Trophoblast cell (in vitro differentiated cells and primary cell): ENCODE data around the gene NKG7.

ENCODE experiments used
- DNase-seq, 2 donors: peaks; one replicate each; pipeline ENCODE4 v3.0.0-alpha.2; 2016
- H2AFZ ChIP-seq: 2 replicates; pipeline ENCODE4 v1.6.1; 2013; ENCODE audit warnings: low read length, moderate library complexity, mild to moderate bottlenecking; ENCODE audit not compliant: insufficient read depth, poor library complexity
- H2AK5ac ChIP-seq: 2 replicates; pipeline ENCODE4 v1.6.1; 2013; ENCODE audit warnings: mild to moderate bottlenecking, low read length
- H2BK120ac ChIP-seq: 2 replicates; pipeline ENCODE4 v1.6.1; 2013; ENCODE audit warnings: low read length, mild to moderate bottlenecking, moderate library complexity; ENCODE audit not compliant: insufficient read depth, poor library complexity
- H2BK12ac ChIP-seq: 2 replicates; pipeline ENCODE4 v1.6.1; 2013; ENCODE audit warnings: mild to moderate bottlenecking, low read length, moderate library complexity
- H2BK5ac ChIP-seq: 2 replicates; pipeline ENCODE4 v1.6.1; 2013; ENCODE audit warnings: low read length, low read depth, moderate library complexity, mild to moderate bottlenecking; ENCODE audit not compliant: poor library complexity
- H3K14ac ChIP-seq: 2 replicates; pipeline ENCODE4 v1.6.1; 2013; ENCODE audit warnings: mild to moderate bottlenecking, low read length
- H3K18ac ChIP-seq: 2 replicates; pipeline ENCODE4 v1.6.1; 2013; ENCODE audit warnings: mild to moderate bottlenecking, low read length
- H3K23ac ChIP-seq: 2 replicates; pipeline ENCODE4 v1.6.1; 2013; ENCODE audit warnings: low read length
- H3K27ac ChIP-seq: 2 replicates; pipeline ENCODE4 v1.5.1; 2013; ENCODE audit warnings: low read depth, mild to moderate bottlenecking, inconsistent platforms, low read length, moderate library complexity
- H3K27me3 ChIP-seq: 2 replicates; pipeline ENCODE4 v1.6.1; 2013; ENCODE audit warnings: inconsistent platforms, mild to moderate bottlenecking, low read length, moderate library complexity; ENCODE audit not compliant: insufficient read depth
- H3K36me3 ChIP-seq, 2 experiments: 1 replicate in 1 of 2; 2 replicates in 1 of 2; pipeline ENCODE4 v1.6.1; 2013; ENCODE audit warnings: low read length in 2 of 2, mild to moderate bottlenecking in 2 of 2, moderate library complexity in 1 of 2; ENCODE audit not compliant: insufficient read depth in 2 of 2, control insufficient read depth in 1 of 2
- H3K4ac ChIP-seq: 2 replicates; pipeline ENCODE4 v1.6.1; 2013; ENCODE audit warnings: low read depth, mild to moderate bottlenecking, low read length, moderate library complexity
- H3K4me1 ChIP-seq, 2 experiments: 1 replicate in 1 of 2; 2 replicates in 1 of 2; pipeline ENCODE4 v1.6.1; 2013; ENCODE audit warnings: low read length in 2 of 2, mild to moderate bottlenecking in 2 of 2, moderate library complexity in 1 of 2; ENCODE audit not compliant: insufficient read depth in 2 of 2, control insufficient read depth in 1 of 2
- H3K4me2 ChIP-seq: 2 replicates; pipeline ENCODE4 v1.6.1; 2013; ENCODE audit warnings: inconsistent platforms, mild to moderate bottlenecking, low read length, moderate library complexity
- H3K4me3 ChIP-seq: 2 replicates; pipeline ENCODE4 v1.5.1; 2013; ENCODE audit warnings: mild to moderate bottlenecking, low read depth, low read length, inconsistent platforms
- H3K79me1 ChIP-seq: one replicate; pipeline ENCODE4 v1.6.1; 2013; ENCODE audit warnings: low read length
- H3K79me2 ChIP-seq: 2 replicates; pipeline ENCODE4 v1.6.1; 2013; ENCODE audit warnings: low read length, mild to moderate bottlenecking; ENCODE audit not compliant: control insufficient read depth, insufficient read depth, poor library complexity
- H3K9ac ChIP-seq: 2 replicates; pipeline ENCODE4 v1.6.1; 2013; ENCODE audit warnings: mild to moderate bottlenecking, low read length
- H3K9me3 ChIP-seq: 2 replicates; pipeline ENCODE4 v1.6.1; 2013; ENCODE audit warnings: low read depth, mild to moderate bottlenecking, control low read depth, inconsistent platforms, low read length; ENCODE audit not compliant: insufficient read depth
- H4K12ac ChIP-seq: 2 replicates; pipeline ENCODE4 v1.6.1; 2013; ENCODE audit warnings: low read depth, mild to moderate bottlenecking, low read length, moderate library complexity
- H4K8ac ChIP-seq: 2 replicates; pipeline ENCODE4 v1.6.1; 2013; ENCODE audit warnings: low read depth, mild to moderate bottlenecking, low read length, moderate library complexity
- H4K91ac ChIP-seq: one replicate; pipeline ENCODE4 v1.6.1; 2013; ENCODE audit warnings: low read depth, mild to moderate bottlenecking, low read length, moderate library complexity
- WGBS: extraction: QIAGEN DNeasy Blood & Tissue Kit; methylation state at CpG from one replicate; pipeline ENCODE4 v1.1.7; 2013; ENCODE audit warnings: missing lambda C conversion rate; ENCODE audit not compliant: insufficient read length, insufficient coverage; ENCODE audit errors: extremely low coverage; 5-methylcytosine and 5-hydroxymethylcytosine counted together

Gene NKG7

GRCh38 chr19:51324167-51324481 lies 48.3 kb downstream of the NKG7 start:
- H2BK5ac ChIP-seq = no peak overlapping the region
- no peak overlapping the region for H3K23ac ChIP-seq
- no peaks in the 10 kb centered on the region for H3K36me3 ChIP-seq
- no peaks in the 10 kb centered on the region for H3K27me3 ChIP-seq
- no peak overlapping the region for H3K4ac ChIP-seq
- no peak overlapping the region for H4K91ac ChIP-seq
- no CpG with 5 or more reads among the region's 6 CpGs for WGBS
- no peak overlapping the region for H2AFZ ChIP-seq
- H3K9me3 ChIP-seq = peaks cover 3% of the 10 kb centered on the region
- H2BK12ac ChIP-seq = no peak overlapping the region
- no peak overlapping the region for H2AK5ac ChIP-seq
- no peak overlapping the region for H3K14ac ChIP-seq
- H3K9ac ChIP-seq = no peak overlapping the region
- DNase-seq = no peak
- no peak overlapping the region for H3K18ac ChIP-seq
- H3K4me1 ChIP-seq = no peaks in the 10 kb centered on the region
- H3K27ac ChIP-seq = no peak overlapping the region
- H2BK120ac ChIP-seq = no peak overlapping the region
- no peak overlapping the region for H3K4me2 ChIP-seq
- no peaks in the 10 kb centered on the region for H3K79me1 ChIP-seq
- H3K4me3 ChIP-seq = no peak overlapping the region
- H4K8ac ChIP-seq = no peak overlapping the region
- no peaks in the 10 kb centered on the region for H3K79me2 ChIP-seq
- H4K12ac ChIP-seq = no peak overlapping the region

- Histone ChIP-seq H3K4me3 (no peak overlapping the region), H2BK12ac (no peak overlapping the region), H2BK5ac (no peak overlapping the region), H3K14ac (no peak overlapping the region), H3K4me1 (no peaks in the 10 kb centered on the region), H3K27me3 (no peaks in the 10 kb centered on the region), H3K79me1 (no peaks in the 10 kb centered on the region), H3K23ac (no peak overlapping the region), H4K91ac (no peak overlapping the region), H2AFZ (no peak overlapping the region), H3K18ac (no peak overlapping the region), H2AK5ac (no peak overlapping the region), H3K27ac (no peak overlapping the region), H4K8ac (no peak overlapping the region), H3K36me3 (no peaks in the 10 kb centered on the region), H3K4ac (no peak overlapping the region), H3K9ac (no peak overlapping the region), H3K9me3 (peaks cover 3% of the 10 kb centered on the region), H4K12ac (no peak overlapping the region), H2BK120ac (no peak overlapping the region), H3K4me2 (no peak overlapping the region), H3K79me2 (no peaks in the 10 kb centered on the region)
- DNase-seq = no peak
- WGBS = no CpG with 5 or more reads among the region's 29 CpGs
These were observed 48.8 kb downstream of the NKG7 start for GRCh38 chr19:51323481-51324166.

GRCh38 chr19:51321799-51322198 lies 50.7 kb downstream of the NKG7 start:
- no peak overlapping the region for H3K14ac ChIP-seq
- no peak overlapping the region for H2AK5ac ChIP-seq
- no peak overlapping the region for H3K23ac ChIP-seq
- H2BK5ac ChIP-seq = no peak overlapping the region
- H2BK12ac ChIP-seq = no peak overlapping the region
- no peak overlapping the region for H4K91ac ChIP-seq
- no peak for DNase-seq
- H3K4me1 ChIP-seq = no peaks in the 10 kb centered on the region
- no peaks in the 10 kb centered on the region for H3K36me3 ChIP-seq
- no peak overlapping the region for H3K4ac ChIP-seq
- H3K79me2 ChIP-seq = no peaks in the 10 kb centered on the region
- no peak overlapping the region for H4K12ac ChIP-seq
- H2AFZ ChIP-seq = no peak overlapping the region
- H3K27me3 ChIP-seq = no peaks in the 10 kb centered on the region
- no peak overlapping the region for H3K4me3 ChIP-seq
- H3K27ac ChIP-seq = no peak overlapping the region
- H4K8ac ChIP-seq = no peak overlapping the region
- H2BK120ac ChIP-seq = no peak overlapping the region
- no CpG with 5 or more reads among the region's 14 CpGs for WGBS
- H3K4me2 ChIP-seq = no peak overlapping the region
- H3K9me3 ChIP-seq = no peaks in the 10 kb centered on the region
- H3K9ac ChIP-seq = no peak overlapping the region
- H3K79me1 ChIP-seq = no peaks in the 10 kb centered on the region
- H3K18ac ChIP-seq = no peak overlapping the region
